ENCODE data around the gene CPNE9.

The CPNE9 gene, protein sequence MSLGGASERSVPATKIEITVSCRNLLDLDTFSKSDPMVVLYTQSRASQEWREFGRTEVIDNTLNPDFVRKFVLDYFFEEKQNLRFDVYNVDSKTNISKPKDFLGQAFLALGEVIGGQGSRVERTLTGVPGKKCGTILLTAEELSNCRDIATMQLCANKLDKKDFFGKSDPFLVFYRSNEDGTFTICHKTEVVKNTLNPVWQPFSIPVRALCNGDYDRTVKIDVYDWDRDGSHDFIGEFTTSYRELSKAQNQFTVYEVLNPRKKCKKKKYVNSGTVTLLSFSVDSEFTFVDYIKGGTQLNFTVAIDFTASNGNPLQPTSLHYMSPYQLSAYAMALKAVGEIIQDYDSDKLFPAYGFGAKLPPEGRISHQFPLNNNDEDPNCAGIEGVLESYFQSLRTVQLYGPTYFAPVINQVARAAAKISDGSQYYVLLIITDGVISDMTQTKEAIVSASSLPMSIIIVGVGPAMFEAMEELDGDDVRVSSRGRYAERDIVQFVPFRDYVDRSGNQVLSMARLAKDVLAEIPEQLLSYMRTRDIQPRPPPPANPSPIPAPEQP

GRCh38 chr3:9703736-9704346, at the start of gene CPNE9:
Gene CPNE9 (plus strand): TSS chr3:9703833. CDS start chr3:9703997, 164 bp downstream.
- DNase-seq, result peak in 1 of 3 donors; percentile 29

GRCh38 chr3:9659849-9660248, 43.8 kb upstream of the CPNE9 start:
- no peak for DNase-seq

- no peak for DNase-seq
Measured at GRCh38 chr3:9660972-9661371, 42.7 kb upstream of the CPNE9 start.

DNA sequence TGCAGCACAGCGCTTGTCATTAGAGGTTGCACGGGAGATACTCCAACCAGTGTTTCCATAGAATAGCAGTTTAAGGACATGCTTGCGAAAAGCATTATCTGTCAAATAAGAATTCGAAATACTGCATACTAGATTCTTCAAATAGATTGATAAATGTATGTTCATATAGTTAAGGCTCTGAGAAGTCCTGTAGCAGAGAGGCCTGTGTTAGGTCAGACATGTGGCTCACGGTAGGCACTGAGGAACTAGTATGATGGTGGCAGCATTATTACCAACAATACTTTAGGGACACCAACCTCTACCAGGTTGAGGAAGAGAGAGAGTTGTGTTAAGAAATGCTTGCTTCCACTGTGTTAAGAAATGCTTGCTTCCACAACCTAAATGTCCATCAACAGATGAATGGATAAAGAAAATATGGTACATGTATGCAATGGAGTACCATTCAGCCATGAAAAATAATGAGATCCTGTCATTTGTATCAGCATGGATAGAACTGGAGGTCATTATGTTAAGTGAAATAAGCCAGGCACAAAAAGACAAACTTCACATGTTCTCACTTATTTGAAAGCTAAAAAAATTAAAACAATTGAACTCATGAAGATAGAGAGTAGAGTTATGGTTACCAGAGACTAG, 39.4 kb upstream of the CPNE9 start:
- no peak for DNase-seq

- no peak for DNase-seq
Measured at GRCh38 chr3:9666704-9667445, 36.8 kb upstream of the CPNE9 start.

DNA sequence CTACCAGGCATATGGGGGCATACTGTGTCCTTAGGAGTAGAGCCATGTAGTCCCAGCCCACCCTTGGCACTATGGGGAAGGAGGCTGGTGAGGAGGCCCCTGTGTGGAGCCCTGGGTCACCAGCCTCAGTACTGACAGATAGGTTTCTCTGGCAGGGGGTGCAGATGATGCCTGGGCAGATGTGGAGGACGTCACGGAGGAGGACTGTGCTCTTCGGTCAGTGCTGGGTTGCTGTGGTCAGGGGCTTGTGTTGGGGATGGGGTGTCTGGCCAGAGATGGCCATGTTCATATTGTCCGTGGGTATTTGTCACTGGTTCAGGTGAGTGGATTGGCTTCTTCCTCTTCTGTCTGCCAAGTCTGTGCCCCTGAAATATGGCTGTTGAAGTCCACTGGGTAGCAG, 34.4 kb upstream of the CPNE9 start:
- no peak for DNase-seq

GRCh38 chr3:9669720-9670432, 33.8 kb upstream of the CPNE9 start:
- DNase-seq, result no peak

DNA sequence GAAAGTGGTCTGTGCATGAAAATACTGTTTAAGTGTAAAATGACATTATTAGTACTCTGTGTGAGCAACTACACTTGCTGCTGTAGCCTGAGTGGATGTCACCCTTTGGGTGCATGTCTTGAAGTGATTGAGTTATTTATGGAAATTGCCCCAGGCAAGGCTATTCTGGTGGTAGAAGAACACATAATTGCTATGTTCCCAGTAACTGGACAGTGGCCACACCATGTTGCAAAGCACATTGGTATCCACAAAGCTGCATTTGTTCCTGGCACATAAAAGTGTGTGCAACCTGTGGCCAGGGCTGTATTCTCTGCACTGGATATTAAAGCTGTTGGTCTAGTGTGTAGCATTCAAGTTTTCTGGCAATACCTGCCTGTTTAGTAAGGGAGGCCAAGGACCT, 30.6 kb upstream of the CPNE9 start:
- DNase-seq, result no peak

DNA sequence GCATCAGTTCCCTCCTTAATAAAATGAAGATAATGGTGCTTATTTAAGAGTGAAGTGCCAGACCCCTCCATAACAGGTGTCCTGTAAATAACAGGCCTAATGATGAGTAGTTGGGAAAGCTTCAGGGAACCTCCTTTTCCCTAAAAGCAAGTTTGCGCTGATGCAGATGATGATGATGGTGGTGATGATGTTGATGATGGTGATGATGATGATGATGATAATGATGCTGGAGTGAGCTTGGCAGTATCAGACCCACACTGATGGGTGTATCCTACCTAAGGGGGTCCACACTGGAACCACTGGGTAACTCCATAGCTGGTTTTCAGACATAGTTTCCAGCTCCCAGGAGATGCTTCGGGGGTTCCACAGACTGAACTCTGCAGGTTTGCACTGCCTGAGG, 29.9 kb upstream of the CPNE9 start:
- no peak for DNase-seq

DNA sequence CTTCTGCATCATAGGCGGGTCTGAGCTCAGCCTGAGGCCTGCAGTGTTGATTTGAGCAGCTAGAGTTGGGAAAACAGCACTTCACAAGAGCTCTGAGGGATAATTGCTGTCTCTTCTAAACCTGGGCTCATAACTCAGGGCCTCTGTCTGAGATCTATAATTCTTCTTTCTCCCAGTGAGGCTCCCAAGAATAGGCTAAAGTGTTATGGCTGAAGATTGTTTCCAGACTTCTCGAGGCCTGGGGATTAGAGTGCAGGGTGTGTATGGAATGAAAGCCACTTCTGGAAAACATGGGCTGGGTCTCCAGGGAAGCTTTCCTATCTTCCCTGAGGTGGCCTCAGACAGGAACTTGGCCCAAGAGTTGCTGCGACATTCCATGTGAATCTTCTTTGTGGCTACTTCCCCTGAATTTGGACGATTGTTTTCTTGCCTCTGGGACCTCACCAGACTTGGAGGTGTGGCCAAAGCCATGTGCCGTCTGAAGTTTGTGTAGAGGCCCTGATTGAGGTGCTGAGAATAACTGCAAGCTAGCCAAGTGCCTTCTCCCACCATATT, 27.8 kb upstream of the CPNE9 start:
- DNase-seq, result no peak

GRCh38 chr3:9676785-9677184, 26.8 kb upstream of the CPNE9 start:
- peak; percentile 45 to 57 (median 54) for DNase-seq

DNA sequence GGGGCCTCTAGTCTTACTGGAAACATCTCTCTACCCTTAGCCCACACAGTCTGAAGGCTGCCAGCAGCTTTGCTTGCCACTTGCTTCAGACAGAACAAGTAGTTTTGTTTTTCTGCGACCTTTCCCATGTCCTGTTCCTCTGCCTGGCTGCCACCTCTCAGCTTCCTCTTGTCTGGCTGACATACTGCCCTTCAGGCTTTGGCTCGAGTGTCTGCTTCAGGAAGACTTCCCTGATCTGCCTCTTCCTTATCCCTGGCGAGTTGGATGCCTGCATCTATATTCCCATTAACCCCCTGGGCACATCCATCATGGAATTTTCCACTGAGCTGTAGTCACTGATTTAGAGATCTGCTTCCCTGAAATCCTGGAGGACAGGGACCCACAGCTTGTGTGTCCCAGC, 25.1 kb upstream of the CPNE9 start:
- no peak for DNase-seq

DNA sequence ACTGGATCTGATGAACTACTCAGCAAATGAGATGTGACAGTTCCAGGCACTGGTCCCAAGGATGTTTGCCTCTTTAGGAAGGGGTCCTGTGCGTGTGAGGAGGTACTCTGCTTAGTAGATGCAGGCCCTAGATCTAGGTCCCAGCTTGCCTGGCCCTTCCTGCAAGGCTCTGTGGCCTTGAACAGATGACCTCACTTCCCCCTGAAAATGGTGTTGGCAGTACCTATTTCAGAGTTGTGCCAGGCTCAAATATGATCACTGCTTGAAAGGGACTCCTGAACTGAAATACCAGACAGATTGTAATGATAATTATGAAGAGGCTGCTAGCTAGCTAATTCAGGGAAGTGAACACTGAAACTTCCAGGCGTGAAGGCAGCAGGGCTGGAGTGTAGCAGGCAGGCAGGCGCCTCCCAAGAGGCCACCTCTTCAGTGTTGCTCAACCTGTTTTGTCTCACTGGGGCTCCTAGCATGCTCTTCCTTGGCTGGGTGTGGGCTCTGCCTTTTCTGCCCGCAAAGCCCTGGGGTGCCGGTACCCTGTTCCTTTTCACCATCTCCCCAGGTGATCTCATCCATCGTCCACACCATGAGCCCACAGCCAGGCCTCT, 24.1 kb upstream of the CPNE9 start:
- DNase-seq, result no peak

DNA sequence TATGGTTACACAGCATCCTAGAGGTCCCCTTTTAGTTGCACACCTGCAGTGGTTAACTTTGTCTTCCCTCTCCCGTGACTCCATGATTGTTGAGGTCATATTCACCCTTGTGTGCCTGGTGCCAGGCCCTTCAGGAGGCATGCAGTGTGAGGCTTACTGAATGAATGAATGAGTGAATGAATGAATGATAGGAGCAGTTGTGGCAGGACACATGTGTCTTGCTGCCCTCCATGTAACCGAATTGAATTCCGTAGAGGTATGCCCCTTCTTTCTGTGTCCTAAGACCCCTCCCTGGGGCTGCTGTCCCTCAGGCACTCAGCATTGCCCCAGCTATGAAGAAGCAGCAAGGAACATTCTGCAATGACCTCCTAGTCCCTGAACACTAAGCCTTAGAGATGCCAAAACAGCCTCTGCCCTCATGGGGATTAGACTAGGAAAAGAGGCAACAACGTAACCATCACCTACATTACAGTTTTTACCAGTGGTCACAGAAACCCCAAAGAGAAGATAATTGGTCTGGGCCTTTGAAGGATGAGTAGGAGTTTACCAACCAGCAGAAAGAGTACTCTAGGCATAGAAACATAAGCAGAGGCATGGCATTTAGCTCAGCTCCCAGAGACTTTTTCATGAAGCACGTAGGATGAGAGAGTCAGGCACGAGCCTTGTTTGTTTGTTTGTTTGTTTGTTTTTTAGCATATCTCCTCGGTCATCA, 22.5 kb upstream of the CPNE9 start:
- DNase-seq, result no peak

GRCh38 chr3:9681723-9682081, 21.9 kb upstream of the CPNE9 start:
- no peak for DNase-seq

GRCh38 chr3:9682096-9682495, 21.5 kb upstream of the CPNE9 start:
- no peak for DNase-seq

- DNase-seq, result no peak
Measured at GRCh38 chr3:9683426-9683825, 20.2 kb upstream of the CPNE9 start.

GRCh38 chr3:9685216-9686049, 18.2 kb upstream of the CPNE9 start:
- DNase-seq, result no peak

- no peak for DNase-seq
Measured at GRCh38 chr3:9686050-9686550, 17.5 kb upstream of the CPNE9 start.

DNA sequence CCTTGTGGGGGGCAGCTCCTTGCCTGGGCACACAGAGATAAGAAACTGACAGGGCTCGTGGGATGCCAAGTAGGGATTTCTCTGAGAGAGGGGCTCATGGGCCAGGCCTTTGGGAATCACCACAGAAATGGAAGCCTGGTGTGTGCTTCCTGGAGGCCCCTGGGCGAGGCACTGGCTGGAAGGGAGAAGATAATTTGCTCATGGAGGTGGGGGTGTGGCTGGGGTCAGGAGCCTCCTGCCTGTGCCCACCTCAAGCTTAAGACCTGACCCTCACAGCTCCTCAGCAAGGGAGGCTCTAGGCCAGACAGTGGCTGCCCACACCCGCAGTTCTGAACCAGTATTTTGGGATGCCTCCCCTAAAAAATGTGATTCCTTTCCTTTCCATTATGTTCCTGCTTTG, 16.9 kb upstream of the CPNE9 start:
- no peak for DNase-seq

All from suppressor macrophage treated with lipopolysaccharide for 1 hour (primary cell).